Endothelial cell of umbilical vein (primary cell): Measurements from ENCODE around the gene WDPCP.

Experiments
- EZH2 ChIP-seq: IDR thresholded peaks from 2 replicates; pipeline ENCODE4 v1.6.1; 2012; ENCODE audit warnings: borderline replicate concordance, low read depth, mild to moderate bottlenecking, moderate library complexity, low read length, inconsistent platforms; ENCODE audit not compliant: severe bottlenecking
- JUN ChIP-seq: IDR thresholded peaks from 2 replicates; pipeline ENCODE4 v1.6.1; 2011; ENCODE audit warnings: borderline replicate concordance, low read depth; ENCODE audit not compliant: insufficient read length, insufficient read depth
- MAX ChIP-seq: IDR thresholded peaks from 2 replicates; pipeline ENCODE4 v1.6.1; 2011; ENCODE audit not compliant: insufficient read depth, insufficient read length
- MYC ChIP-seq: IDR thresholded peaks from one replicate; pipeline ENCODE4 v1.6.1; 2011; ENCODE audit warnings: mild to moderate bottlenecking, low read depth, low read length
- POLR2A ChIP-seq: IDR thresholded peaks from 2 replicates; pipeline ENCODE4 v1.6.1; 2012; ENCODE audit warnings: low read depth, mild to moderate bottlenecking, control low read depth, low read length
- POLR2AphosphoS5 ChIP-seq: IDR thresholded peaks from 2 replicates; pipeline ENCODE4 v1.6.1; 2012; ENCODE audit warnings: low read depth, mild to moderate bottlenecking, control low read depth, low read length, moderate library complexity; ENCODE audit not compliant: insufficient read depth
- TF ChIP-seq, protein P1 (sequence below), 2 donors: IDR thresholded peaks; 1 replicate in 1 of 2; 2 replicates in 1 of 2; pipeline ENCODE4 v1.5.1; 2011; ENCODE audit warnings: low read length in 2 of 2, mild to moderate bottlenecking in 2 of 2, moderate library complexity in 2 of 2, control low read depth in 1 of 2, inconsistent platforms in 1 of 2, low read depth in 1 of 2; ENCODE audit not compliant: insufficient read depth in 1 of 2; ENCODE audit errors: extremely low read depth in 1 of 2

DNA sequence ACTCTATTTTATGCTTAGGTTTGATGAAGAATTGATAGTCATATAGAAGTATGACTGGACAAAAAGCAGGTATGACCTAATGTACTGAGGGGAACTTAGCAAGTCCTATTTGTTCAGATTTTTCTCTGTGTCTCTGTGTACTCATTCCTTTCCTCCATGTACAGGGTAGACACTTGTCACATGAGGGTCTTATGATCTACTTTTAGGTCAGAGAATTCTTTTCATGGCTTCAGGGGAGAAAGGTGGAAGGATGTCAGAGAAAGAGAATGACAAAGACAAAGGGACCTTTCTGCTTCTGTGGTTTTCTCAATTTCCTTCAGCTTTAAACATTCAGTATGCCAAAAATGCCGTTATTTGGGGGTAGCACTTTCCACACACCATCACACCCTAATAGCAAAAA is 181.6 kb downstream of the WDPCP start:
- TF ChIP-seq POLR2A (no peak), EZH2 (no peak), MYC (no peak), JUN (no peak), MAX (no peak), POLR2AphosphoS5 (no peak)
- TF ChIP-seq, protein P1, sequence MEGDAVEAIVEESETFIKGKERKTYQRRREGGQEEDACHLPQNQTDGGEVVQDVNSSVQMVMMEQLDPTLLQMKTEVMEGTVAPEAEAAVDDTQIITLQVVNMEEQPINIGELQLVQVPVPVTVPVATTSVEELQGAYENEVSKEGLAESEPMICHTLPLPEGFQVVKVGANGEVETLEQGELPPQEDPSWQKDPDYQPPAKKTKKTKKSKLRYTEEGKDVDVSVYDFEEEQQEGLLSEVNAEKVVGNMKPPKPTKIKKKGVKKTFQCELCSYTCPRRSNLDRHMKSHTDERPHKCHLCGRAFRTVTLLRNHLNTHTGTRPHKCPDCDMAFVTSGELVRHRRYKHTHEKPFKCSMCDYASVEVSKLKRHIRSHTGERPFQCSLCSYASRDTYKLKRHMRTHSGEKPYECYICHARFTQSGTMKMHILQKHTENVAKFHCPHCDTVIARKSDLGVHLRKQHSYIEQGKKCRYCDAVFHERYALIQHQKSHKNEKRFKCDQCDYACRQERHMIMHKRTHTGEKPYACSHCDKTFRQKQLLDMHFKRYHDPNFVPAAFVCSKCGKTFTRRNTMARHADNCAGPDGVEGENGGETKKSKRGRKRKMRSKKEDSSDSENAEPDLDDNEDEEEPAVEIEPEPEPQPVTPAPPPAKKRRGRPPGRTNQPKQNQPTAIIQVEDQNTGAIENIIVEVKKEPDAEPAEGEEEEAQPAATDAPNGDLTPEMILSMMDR (IDR thresholded peaks at IDR 0.05; ENCODE audit: extremely low read depth in 1 of 2, insufficient read depth in 1 of 2, low read depth in 1 of 2, low read length in 2 of 2): no peak
